Pulmonary artery endothelial cell (primary cell): ENCODE results near the gene LAMA5. TPM values are rescaled to one million over a fixed set of nuclear protein-coding genes. Genes with fewer than 3 reads are reported as not detected.
A peak's percentile ranks its signal among the peaks of the same experiment; 100 is the strongest.

ENCODE experiments used
- DNase-seq: peaks from one replicate; pipeline ENCODE4 v3.0.0-alpha.2; 2011; ENCODE audit warnings: low read depth, low spot score
- total RNA-seq: library from RNA; depleted of rRNA; stranded (reverse); fragments of >200 nt; gene quantifications from 2 replicates; pipeline ENCODE4 v1.2.3, GENCODE V29; 2014

LAMA5 gene
- total RNA-seq, 1 donor from 2014 or later = 60.6 TPM

- no peak for DNase-seq
Measured at GRCh38 chr20:62372042-62372993, 5.2 kb upstream of the LAMA5 start.

- no peak for DNase-seq
Measured at GRCh38 chr20:62371588-62372041, 4.5 kb upstream of the LAMA5 start.

- DNase-seq = no peak
Measured at GRCh38 chr20:62370807-62371587, 3.9 kb upstream of the LAMA5 start.

GRCh38 chr20:62370115-62370806 is 3.1 kb upstream of the LAMA5 start:
- DNase-seq = no peak

- DNase-seq = no peak
Measured at GRCh38 chr20:62369815-62370114, 2.7 kb upstream of the LAMA5 start.

- DNase-seq = no peak
Measured at GRCh38 chr20:62368976-62369814, 2.1 kb upstream of the LAMA5 start.

- DNase-seq = no peak
Measured at GRCh38 chr20:62368392-62368975, 1.4 kb upstream of the LAMA5 start.

GRCh38 chr20:62367633-62368391 is 700 bp upstream of the LAMA5 start:
- no peak for DNase-seq

GRCh38 chr20:62366370-62367135 is 559 bp downstream of the LAMA5 start:
- DNase-seq = no peak

- no peak for DNase-seq
Measured at GRCh38 chr20:62365814-62366369, 1.2 kb downstream of the LAMA5 start.

GRCh38 chr20:62364911-62365736 is 2.0 kb downstream of the LAMA5 start:
- DNase-seq = no peak

GRCh38 chr20:62363920-62364851 is 2.9 kb downstream of the LAMA5 start:
- peak; percentile 50 for DNase-seq

- no peak for DNase-seq
Measured at GRCh38 chr20:62362991-62363919, 3.9 kb downstream of the LAMA5 start.

GRCh38 chr20:62362590-62362940 is 4.5 kb downstream of the LAMA5 start:
- no peak for DNase-seq

- DNase-seq = no peak
Measured at GRCh38 chr20:62361799-62362589, 5.1 kb downstream of the LAMA5 start.
